GM18508 (cell line): ENCODE data around the gene CDCA7.
"Not testable (repeated sequence)": the region's sequence is repeated elsewhere in the genome, so short reads cannot be mapped to it uniquely, and the experiment has no call there.

Experiments
- ATAC-seq: cut with Tn5 transposase; IDR thresholded peaks from one replicate; pipeline ENCODE4 v1.9.1; 2021; ENCODE audit warnings: moderate number of reproducible peaks; ENCODE audit not compliant: insufficient read depth, unreplicated experiment

The CDCA7 gene

DNA sequence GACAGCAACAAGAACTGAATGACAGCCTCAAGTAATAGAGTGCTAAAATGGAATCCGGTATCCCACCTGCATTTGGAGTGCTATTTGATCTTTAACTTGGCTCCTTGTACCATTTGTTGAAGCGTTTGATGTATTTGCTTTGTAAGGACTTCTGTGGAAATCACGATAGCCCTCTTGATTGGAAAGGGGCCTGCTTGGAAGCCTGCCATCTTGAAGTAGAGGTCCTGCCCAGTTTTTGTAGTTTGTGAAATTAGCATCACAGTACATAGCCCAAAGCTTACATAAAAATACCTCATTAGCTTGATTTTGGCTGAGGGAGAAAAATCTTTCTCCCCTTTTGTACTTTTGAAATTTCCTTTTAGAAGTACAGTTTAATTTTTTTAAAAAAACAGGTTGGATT, 2.7 kb downstream of the CDCA7 start:
- no peak for ATAC-seq

DNA sequence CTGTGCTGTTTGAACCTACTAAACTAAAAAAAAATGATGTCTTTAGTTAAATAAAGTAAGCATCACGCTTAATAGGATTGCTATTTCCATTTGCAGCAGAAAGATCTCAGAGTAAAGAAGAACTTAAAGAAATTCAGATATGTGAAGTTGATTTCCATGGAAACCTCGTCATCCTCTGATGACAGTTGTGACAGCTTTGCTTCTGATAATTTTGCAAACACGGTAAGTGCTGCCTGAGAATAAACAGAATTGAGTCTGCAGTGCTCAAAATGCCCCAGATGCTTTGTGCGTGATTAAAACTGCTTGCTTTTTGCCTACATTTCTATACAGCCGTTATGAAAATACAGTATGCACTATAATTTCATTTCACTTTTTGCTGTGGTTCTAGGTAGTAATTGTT, 3.9 kb downstream of the CDCA7 start:
- ATAC-seq = no peak

DNA sequence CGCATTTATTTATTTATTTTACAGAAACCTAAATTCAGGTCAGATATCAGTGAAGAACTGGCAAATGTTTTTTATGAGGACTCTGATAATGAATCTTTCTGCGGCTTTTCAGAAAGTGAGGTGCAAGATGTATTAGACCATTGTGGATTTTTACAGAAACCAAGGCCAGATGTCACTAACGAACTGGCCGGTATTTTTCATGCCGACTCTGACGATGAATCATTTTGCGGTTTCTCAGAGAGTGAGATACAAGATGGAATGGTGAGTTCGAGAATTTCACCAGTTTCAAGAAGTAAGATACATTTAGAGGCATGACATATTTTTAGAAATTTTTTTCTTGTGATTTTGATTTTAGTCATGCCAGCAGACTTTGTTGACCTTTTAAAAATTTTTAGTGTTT, 4.6 kb downstream of the CDCA7 start:
- ATAC-seq = no peak

DNA sequence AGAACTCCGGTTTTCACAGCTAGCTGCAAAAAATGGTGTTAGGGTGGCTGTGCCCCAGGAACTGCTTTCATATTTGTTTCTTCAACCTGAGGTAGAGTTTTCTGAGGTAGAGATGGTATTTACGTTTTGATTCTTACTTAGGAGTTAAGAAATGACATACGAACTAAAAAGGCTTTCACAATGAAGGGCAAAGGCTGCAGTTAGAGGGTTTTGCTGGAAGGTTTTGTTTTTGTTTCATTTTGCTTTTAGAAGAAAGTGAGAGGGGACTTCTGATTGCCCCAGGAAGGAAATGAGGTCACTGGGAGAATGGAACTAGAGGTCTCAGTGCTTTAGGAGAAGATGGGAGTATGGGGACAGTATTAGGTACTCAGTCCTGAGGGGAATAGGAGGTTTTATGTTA, 15.5 kb downstream of the CDCA7 start:
- ATAC-seq = no peak

DNA sequence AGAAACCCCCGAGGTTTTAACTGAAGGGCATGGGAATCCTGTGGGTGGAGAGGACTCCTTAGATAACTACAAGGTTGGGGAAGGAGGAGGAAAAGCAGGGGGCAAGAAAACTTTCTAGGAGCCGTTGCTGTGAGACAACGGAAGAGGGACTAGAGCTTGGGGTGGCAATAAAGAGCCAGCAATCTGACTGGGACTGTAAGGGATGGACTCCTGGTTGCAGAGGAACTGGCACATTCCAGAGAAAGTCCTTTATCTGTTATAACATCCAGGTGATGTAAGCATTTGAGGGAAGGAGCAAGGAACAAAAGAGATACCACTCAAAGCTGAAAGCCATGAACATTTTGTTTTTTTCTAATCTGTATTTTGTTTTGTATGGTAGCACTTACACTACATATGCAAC, 16.4 kb downstream of the CDCA7 start:
- no peak for ATAC-seq

DNA sequence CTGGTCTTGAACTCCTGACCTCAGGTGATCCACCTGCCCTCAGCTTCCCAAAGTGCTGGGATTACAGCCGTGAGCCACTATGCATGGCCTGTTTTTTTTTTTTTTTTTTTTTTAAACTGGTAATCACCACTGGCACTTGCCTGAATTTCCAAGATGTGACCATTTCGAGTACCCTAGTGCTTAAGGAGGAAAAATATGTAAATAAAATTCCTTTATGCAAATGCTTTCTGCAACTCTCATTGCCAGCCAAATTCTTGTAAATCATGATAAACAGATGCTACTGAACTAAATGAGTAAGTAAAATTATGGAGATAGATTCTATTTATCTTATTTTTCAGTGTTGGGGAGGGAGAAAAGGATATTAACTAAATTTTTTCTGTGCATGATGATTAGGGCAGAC, 18.6 kb downstream of the CDCA7 start:
- no peak for ATAC-seq

DNA sequence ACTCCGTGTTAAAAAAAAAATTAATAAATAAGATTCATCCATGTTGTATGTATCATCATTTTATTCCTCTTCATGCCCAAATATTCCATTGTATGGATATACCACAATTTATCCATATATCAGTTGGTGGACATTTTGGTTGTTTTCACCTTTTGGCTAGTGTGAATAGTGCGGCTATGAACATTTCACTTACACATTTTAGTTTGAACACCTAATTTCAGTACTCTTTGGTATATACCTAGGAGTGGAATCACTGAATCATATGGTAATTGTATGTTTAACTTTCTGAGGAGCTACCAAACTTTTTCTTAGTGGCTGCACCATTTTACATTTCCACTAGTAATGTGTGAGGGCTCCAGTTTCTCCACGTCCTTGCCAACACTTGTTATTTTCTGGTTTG, 20.0 kb downstream of the CDCA7 start:
- no peak for ATAC-seq

DNA sequence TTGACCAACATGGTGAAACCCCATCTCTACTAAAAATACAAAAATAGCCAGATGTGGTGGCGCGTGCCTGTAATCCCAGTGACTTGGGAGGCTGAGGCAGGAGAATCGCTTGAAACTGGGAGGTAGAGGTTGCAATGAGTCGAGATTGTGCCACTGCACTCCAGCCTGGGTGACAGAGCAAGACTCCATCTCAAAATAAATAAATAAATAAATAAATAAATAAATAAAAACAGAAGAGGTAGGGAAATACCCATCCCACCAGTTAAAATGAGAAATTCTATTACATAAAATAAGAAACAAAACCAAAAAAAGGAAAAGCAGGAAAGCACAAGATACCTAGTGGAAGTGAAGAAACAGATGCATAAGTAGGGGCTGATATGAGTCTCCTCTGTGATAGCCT, 30.9 kb downstream of the CDCA7 start:
- not testable (repeated sequence) for ATAC-seq

DNA sequence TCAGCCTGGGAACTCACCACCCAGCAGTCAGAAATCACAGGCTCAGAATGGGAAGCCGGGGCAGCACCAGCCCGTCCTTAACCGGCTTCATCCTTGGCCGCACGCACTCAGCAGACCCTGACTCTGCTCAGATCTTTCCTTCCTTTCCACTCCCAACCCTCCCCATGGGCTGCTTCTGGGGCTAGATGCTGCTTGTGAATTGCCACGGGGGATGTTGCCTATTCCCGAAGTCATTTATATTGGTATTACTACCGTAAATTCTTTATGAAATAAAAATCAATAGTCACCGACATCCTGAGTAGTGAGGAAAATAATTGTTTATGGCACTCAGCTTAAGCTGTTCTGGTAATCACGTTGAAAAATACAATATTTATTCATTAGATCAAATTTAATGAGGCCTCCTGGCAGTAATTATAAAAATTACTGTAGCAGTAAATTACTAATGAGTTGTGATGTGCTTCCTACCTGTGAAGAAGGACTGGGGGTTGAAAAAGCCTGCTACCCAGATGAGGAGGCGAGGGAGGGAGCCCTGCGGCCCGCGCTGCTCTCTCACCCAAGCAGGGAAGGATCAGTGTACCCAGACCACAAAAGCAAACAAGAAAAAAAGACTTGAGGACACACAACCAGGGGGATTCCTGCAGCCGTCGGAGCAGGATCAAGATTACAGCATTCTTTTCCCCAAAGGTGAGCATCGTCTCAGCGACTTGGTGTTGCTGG, 31.5 kb downstream of the CDCA7 start:
- no peak for ATAC-seq

DNA sequence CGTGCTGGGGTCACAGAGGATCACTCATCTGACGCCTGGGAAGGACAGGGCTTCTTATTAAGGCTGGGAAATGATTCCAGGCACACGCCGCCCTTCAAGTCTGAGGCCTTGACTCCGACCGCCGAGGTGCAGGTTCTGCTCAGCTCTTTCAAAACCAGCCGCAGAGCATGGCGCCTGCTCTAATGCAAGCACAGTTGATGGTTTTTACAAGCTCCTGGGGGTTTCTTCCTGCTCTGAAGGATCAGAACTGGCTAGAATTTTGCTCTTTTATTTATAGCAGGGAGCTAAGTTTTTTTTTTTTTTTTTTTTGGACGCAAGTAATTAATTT, 32.0 kb downstream of the CDCA7 start:
- ATAC-seq = no peak

DNA sequence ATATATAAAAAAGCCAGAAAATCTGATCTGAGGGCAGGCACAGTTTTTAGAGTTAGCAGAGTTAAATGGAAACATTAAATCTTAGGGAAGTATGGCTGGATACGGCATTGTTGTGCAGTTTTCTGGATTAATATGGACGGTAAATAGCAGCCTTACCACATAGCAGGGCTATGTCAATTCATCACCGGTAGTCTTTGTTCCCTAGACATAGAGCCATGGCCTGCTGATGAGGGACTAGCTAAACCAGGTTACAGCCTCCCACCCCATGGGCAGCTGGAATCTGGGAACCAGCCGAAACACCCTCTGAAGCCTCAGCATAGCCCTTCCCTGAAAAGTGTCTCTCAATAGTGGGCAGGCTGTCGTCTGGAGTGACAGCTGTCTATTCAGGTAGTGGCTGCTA, 32.4 kb downstream of the CDCA7 start:
- ATAC-seq = no peak

DNA sequence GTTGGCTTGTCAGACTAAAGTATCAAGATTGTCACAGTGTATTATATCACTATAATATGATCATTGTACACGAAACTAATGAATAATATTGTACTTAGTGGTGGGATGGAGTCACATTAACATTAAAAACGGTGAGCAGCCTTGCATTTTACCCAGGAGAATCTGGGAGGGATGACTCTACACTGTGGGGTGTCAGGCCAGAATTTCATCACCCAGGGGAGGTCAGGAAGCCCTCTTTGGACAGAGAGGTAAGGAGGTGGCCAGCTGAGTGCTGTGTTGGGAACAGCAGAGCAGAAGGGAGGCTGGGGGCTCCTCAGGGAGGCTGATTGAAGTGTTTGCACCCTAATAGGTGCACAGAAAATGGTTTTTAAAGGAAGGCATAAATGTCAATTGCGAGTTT, 33.0 kb downstream of the CDCA7 start:
- ATAC-seq = no peak

DNA sequence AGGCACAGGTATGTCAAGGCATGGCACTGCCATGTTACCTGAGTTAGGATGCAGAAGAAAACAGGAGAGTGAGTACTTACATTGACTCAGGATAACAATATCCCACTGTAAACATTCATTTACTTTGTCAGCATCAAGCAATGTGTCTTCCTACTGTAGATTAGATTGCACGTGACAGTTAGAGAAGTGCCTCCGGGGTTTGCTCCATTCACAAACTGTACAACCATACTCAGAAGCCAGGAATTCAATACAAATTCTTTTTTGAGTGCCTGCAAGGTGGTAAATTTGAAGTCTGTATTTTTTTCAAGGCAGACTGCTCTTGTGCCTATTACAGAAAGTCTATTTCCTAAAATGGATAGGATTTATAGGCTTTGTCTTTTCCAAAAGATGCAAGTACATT, 34.1 kb downstream of the CDCA7 start:
- no peak for ATAC-seq

DNA sequence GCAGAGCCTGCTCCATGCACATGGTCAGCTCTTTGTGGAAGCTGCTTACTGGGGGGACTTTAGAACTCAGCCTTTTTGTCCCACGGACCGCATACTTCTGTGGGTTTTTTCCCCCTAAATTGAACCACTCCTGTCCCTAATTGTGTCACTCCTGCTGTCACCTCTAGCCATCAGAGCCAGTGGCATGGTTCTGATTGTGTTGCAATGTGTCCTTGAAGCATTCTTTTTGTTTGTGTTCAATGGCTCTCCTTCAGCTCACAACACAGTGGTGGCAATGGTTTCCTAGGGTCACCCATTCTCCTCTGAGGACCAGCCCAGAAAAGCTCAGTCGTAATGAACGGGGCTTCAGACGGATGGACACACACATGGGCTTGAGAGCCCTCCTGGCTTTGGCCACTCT, 35.4 kb downstream of the CDCA7 start:
- no peak for ATAC-seq

DNA sequence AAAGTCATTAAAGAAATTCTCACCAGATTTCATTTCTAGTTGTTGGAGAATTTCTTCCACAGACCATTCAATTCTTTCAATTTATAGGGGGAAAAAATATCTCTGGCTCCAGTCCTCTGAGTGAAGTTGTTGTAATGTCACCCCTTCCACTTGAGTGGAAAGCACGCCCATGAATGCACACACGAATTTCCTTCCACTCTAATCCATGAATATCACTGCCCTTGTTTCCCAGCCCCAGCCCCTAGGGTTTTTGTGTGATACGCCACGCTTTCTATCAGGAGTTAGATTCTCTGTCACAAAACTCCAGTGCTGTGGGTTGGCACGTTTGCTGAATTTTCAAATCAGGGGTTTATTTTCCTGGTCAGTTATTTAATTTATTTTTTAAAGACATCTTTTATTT, 38.1 kb downstream of the CDCA7 start:
- ATAC-seq = no peak

DNA sequence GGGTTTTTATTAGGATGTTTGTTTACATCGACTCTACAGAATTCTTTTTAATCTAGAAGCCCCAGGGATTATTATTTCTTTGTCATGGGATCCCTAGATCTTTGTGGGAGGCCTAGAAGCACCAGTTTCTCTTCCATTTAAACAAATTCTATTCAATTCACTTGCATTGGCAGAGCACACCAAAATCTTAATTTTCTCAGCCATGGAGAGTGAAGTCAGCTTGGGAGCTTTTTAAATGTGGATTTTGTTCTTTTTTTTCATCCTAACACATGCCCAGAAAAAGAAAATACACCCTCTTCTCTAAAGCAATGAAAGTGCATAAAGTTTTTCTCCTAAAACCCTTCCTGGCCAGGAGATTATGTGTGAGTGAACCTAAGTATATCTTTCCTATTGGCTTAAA, 38.5 kb downstream of the CDCA7 start:
- no peak for ATAC-seq

DNA sequence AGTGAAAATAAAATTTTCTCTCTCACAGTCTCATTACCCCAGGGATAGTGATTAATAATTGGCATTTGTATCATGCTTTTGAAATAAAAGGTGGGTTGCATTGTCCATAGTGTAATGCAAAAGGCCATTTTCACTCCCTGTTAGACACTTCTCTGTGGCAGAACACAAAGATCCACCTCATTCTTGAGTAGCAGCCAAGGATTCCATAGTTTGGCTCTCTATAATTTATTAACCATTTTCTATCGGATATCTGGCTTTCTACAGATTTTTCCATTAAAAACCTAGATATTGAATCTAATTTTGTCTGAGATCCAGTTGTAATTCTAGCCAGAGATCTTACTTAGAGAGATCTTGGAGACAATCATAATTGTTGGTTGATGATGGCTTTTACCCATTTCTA, 39.0 kb downstream of the CDCA7 start:
- no peak for ATAC-seq

DNA sequence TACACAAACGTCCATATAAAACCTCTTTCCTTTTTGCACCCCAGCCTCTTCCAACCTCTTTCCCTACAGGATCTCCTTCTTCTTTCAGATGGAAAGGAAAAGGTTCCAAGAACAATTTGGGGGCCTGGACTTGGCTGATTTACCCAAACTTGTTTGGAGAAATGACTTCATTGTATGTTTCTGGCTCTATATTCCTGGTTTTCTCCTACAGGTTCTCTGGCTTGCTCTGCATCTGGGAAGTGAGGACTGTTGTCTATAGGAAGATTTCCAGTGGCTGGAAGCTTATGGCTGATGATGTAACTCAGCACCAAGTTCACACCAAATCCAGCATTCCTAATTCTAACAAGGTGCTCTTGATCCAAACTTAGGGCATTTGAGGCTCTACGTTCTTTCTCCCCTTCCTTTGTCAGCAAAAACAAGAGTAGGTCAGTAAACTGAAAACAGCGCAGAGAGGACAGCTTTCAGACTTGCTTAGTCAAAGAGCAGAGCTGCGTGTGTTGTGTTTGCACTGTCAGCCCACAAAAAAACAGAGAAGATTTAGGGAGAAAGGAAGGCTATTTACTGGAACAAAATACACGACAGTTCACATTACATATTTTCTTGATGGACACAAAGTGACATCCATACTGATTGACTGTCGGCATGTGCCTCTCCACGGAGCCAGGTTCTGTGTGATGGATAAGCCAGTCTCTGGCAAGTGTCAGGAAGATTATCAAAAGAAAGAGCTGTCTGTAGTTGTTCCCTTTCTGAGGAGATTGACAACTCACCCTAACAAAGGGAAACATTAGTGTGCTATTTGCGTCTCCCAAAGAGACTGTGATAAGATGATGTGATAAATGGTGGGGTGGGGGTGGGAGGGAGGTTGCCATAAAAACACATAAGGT, 39.7 kb downstream of the CDCA7 start:
- no peak for ATAC-seq

DNA sequence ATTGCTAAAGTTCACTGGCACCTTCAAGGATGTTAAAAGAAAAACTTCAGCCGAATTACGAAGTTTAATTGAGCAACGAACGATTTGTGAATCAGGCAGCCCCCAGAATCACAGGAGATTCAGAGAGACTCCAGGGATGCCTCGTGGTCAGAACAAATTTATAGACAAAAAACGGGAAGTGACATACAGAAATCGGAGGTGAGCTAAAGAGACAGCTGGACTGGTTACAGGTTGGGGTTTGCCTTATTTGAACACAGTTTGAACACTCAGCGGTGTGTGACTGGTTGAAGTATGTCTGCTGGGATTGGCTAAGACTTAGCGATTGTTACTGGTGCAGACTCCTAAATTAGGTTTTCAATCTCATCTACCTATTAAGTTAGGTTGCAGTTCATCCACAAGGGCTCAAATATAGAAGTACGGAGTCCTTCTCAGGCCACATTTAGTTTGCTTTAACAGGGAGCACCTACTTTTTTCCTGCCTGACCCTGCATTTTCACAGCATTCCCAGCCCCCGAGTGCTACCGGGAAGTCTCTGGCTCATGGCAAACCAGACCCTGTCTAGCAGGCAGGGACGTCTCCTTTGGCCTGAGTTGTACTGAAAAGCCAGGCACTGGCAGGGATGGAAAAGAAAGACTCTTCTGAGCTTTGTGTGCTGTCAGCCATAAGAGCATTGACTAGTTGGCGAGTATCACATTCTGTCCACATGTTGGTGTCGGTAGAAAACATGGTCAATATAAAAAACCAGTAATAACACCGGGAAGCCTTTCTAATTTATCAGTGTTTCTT, 41.1 kb downstream of the CDCA7 start:
- no peak for ATAC-seq

DNA sequence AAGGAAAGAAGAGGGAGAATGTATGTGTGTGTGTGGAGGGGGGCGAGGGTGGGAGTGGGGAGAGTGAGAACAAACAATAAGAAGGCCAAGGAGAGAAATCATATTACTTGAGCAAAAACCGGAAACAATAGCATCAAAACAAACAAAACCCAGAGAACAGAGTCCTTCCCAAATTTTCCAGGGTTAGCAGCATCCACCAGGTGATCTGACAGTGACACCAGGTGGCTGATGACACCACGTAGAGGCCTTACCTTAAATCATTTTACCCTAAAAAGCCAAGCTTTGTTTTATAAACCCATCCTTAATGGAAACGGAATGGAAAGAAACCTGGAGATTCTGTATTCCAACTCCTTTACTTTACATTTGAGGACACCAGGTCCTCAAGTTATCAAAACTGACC, 42.9 kb downstream of the CDCA7 start:
- ATAC-seq = no peak

DNA sequence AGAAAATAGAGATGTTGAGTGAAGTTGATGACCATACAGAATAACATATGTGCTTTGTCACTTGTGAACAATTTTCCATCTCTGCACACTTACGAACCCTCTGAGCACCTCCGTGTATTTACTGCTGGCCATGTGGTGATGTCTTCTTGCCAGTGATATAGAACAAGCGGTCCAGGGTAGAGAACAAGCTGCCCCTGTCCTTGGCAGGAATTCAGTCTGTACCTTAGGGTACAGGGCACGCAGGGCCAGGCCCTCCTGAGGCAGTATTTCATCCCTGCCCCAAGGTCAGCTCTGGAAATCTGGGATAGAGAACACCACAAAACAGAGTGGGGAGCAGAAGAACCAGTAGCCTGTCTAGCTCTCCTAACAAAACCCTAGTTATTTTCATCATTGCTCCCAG, 44.6 kb downstream of the CDCA7 start:
- no peak for ATAC-seq
